Keratinocyte (primary cell): Measurements from ENCODE around the gene MAPRE2. TPM values are rescaled to one million over a fixed set of nuclear protein-coding genes. Genes with fewer than 3 reads are reported as not detected.

Experiments
- DNase-seq: peaks from one replicate; pipeline ENCODE4 v3.0.0-alpha.2; 2011; ENCODE audit warnings: low read depth, missing footprints, low spot score
- FAIRE-seq: peaks from 2 replicates; lab custom pipeline; 2011; peaks lifted over from hg19 to GRCh38; lab: Jason Lieb, UNC
- H2AFZ ChIP-seq: 2 replicates; pipeline ENCODE4 v1.6.0; 2012; ENCODE audit warnings: low read length, control low read depth, inconsistent platforms; ENCODE audit not compliant: control insufficient read depth
- H3K27ac ChIP-seq: 2 replicates; pipeline ENCODE4 v1.5.1; 2011; ENCODE audit warnings: low read length; ENCODE audit not compliant: control insufficient read depth, insufficient read depth
- H3K27me3 ChIP-seq: 3 replicates; pipeline ENCODE4 v1.6.0; 2011; ENCODE audit warnings: low read length; ENCODE audit not compliant: control insufficient read depth, insufficient read depth; ENCODE audit errors: extremely low read depth
- H3K36me3 ChIP-seq, 2 experiments: 2 replicates in 1 of 2; 3 replicates in 1 of 2; pipeline ENCODE4 v1.5.1; 2011; ENCODE audit warnings: low read length in 2 of 2, mild to moderate bottlenecking in 1 of 2; ENCODE audit not compliant: control insufficient read depth in 2 of 2, insufficient read depth in 2 of 2; ENCODE audit errors: extremely low read depth in 1 of 2
- H3K4me1 ChIP-seq: 3 replicates; pipeline ENCODE4 v1.5.1; 2011; ENCODE audit warnings: low read length; ENCODE audit not compliant: control insufficient read depth, insufficient read depth; ENCODE audit errors: extremely low read depth
- H3K4me2 ChIP-seq: 3 replicates; pipeline ENCODE4 v1.6.0; 2011; ENCODE audit warnings: low read depth, low read length; ENCODE audit not compliant: control insufficient read depth, insufficient read depth; ENCODE audit errors: extremely low read depth
- H3K4me3 ChIP-seq, 3 experiments: fragments of 200-600 bp in 1 of 3; sonication (generic) in 1 of 3; 2 replicates in 2 of 3; 3 replicates in 1 of 3; pipeline ENCODE4 v1.5.1; 2011 to 2016; ENCODE audit warnings: low read length in 3 of 3, mild to moderate bottlenecking in 3 of 3, control low read depth in 2 of 3, inconsistent platforms in 1 of 3, low read depth in 1 of 3, mixed read lengths in 1 of 3, mixed run types in 1 of 3, moderate library complexity in 1 of 3; ENCODE audit not compliant: control insufficient read depth in 2 of 3, insufficient read depth in 2 of 3; ENCODE audit errors: extremely low read depth in 1 of 3
- H3K79me2 ChIP-seq: 2 replicates; pipeline ENCODE4 v1.6.0; 2012; ENCODE audit warnings: low read length; ENCODE audit not compliant: control insufficient read depth, insufficient read depth
- H3K9ac ChIP-seq: 3 replicates; pipeline ENCODE4 v1.6.0; 2011; ENCODE audit warnings: low read length; ENCODE audit not compliant: control insufficient read depth, insufficient read depth; ENCODE audit errors: extremely low read depth
- H3K9me1 ChIP-seq: 3 replicates; pipeline ENCODE4 v1.6.0; 2011; ENCODE audit warnings: low read length; ENCODE audit not compliant: control insufficient read depth, insufficient read depth; ENCODE audit errors: extremely low read depth
- H3K9me3 ChIP-seq: 2 replicates; pipeline ENCODE4 v1.5.1; 2012; ENCODE audit warnings: low read depth, low read length; ENCODE audit not compliant: control insufficient read depth
- H4K20me1 ChIP-seq: 3 replicates; pipeline ENCODE4 v1.6.0; 2011; ENCODE audit warnings: low read length; ENCODE audit not compliant: control insufficient read depth, insufficient read depth; ENCODE audit errors: extremely low read depth
- CTCF ChIP-seq, 3 experiments: IDR thresholded peaks in 1 of 3; conservative IDR thresholded peaks in 1 of 3; optimal IDR thresholded peaks in 1 of 3; 2 replicates in 2 of 3; 3 replicates in 1 of 3; pipeline versions ENCODE3 to v1.5.1; 2011; ENCODE audit warnings: low read length in 3 of 3, mild to moderate bottlenecking in 3 of 3, moderate library complexity in 2 of 3, control low read depth in 1 of 3, inconsistent platforms in 1 of 3; ENCODE audit not compliant: insufficient read depth in 2 of 3; ENCODE audit errors: extremely low read depth in 1 of 3
- EZH2 ChIP-seq: IDR thresholded peaks from one replicate; pipeline ENCODE4 v1.6.1; 2012; ENCODE audit warnings: inconsistent platforms, mild to moderate bottlenecking, low read length, moderate library complexity
- dilution Hi-C: fragments of 300-500 bp; cut with MboI; formaldehyde crosslinking; loops from one replicate; pipeline ENCODE4 v1.7.0; 2020; ENCODE audit warnings: low sequenced_read_pairs; ENCODE audit not compliant: extremely low pct_ligation_motif_present
- polyA plus RNA-seq, 5 experiments: library from polyadenylated mRNA; depleted of rRNA in 3 of 5; stranded (reverse) in 3 of 5; stranded (forward) in 1 of 5; unstranded in 1 of 5; fragments of >200 nt; gene quantifications; 1 replicate in 1 of 5; 2 replicates in 3 of 5; 3 replicates in 1 of 5; pipeline versions ENCODE4 v1.2.1 to v1.2.3, GENCODE V29; 2011 to 2012; ENCODE audit warnings: missing spikeins in 2 of 5, low read depth in 1 of 5, low replicate concordance in 1 of 5

MAPRE2 gene
- polyA plus RNA-seq, 1 donor (not counting 4 experiments of a cell fraction or from before 2014, with no cell fraction given) = 14.2 TPM

DNA sequence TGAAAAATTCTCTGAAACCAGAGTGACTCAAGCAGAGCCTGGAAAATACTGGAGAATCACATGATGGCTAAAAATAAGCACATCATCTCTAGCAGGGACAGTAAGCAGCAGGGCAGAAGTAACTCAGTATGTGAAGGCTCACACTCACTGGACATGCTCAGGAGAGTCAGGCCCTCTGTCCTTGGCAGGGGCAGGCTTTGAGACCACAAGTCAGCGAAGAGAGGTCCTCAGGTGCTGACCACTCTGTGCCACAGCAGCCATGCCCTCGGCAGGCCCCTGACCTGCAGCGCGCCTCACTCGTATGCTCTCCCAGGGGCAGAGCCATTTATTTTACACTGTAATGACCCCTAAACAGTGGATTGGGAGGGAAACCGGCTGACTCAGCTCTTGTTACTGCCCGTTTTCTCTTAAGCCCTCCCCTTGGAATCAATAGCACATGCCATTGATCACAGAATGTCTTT is 76.8 kb downstream of the MAPRE2 start:
- Histone ChIP-seq H3K9me1 (no peaks in the 10 kb centered on the region), H3K4me1 (no peaks in the 10 kb centered on the region), H2AFZ (no peak overlapping the region), H3K9me3 (no peaks in the 10 kb centered on the region), H3K79me2 (no peaks in the 10 kb centered on the region), H3K36me3 (no peaks in the 10 kb centered on the region), H4K20me1 (no peaks in the 10 kb centered on the region), H3K27me3 (no peaks in the 10 kb centered on the region), H3K4me3 (no peak overlapping the region), H3K4me2 (no peak overlapping the region), H3K27ac (no peak overlapping the region), H3K9ac (no peak overlapping the region)
- no peak for TF ChIP-seq EZH2
- no peak for TF ChIP-seq CTCF (optimal IDR thresholded peaks at IDR 0.05 in 1 of 3, IDR thresholded peaks at IDR 0.05 in 1 of 3, conservative IDR thresholded peaks at IDR 0.05 in 1 of 3; ENCODE audit: extremely low read depth in 1 of 3, insufficient read depth in 2 of 3, low read length in 3 of 3)
- dilution Hi-C loops = no loop called here
- no peak for FAIRE-seq
- DNase-seq = no peak

DNA sequence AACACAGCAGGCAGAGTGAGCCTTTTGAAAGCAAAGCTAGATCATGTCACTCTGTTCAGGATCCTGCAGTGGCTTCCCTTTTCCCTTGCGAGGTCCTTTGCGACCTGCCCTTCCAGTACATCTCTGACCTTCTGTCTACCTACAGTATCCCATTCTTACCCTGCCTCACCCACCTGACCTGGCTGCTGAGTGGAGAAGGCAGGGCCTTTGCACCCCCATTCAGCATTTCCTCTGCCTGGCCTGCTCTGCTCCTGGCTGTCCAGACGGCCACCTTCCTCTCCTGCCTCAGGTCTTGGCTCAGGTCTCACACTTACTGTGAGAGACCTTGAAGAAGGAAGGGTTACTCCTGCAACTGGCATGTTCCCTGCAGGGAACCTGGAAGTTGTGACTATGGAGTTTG is 77.4 kb downstream of the MAPRE2 start:
- Histone ChIP-seq H3K27ac (no peak overlapping the region), H3K9me1 (no peaks in the 10 kb centered on the region), H4K20me1 (no peaks in the 10 kb centered on the region), H3K9ac (no peak overlapping the region), H3K4me1 (no peaks in the 10 kb centered on the region), H3K36me3 (no peaks in the 10 kb centered on the region), H3K27me3 (no peaks in the 10 kb centered on the region), H3K4me3 (no peak overlapping the region), H2AFZ (no peak overlapping the region), H3K9me3 (no peaks in the 10 kb centered on the region), H3K4me2 (no peak overlapping the region), H3K79me2 (no peaks in the 10 kb centered on the region)
- no peak for FAIRE-seq
- no peak for DNase-seq
- TF ChIP-seq CTCF (optimal IDR thresholded peaks at IDR 0.05 in 1 of 3, IDR thresholded peaks at IDR 0.05 in 1 of 3, conservative IDR thresholded peaks at IDR 0.05 in 1 of 3; ENCODE audit: extremely low read depth in 1 of 3, insufficient read depth in 2 of 3, low read length in 3 of 3) (no peak), EZH2 (no peak)
- dilution Hi-C loops = no loop called here
